HepG2 (cell line): ENCODE results near the gene CFAP97D1. TPM values are rescaled to one million over a fixed set of nuclear protein-coding genes. Genes with fewer than 3 reads are reported as not detected.

Source experiments
- MXI1 ChIP-seq: IDR thresholded peaks from 3 replicates; pipeline ENCODE4 v1.6.1; 2012; ENCODE audit warnings: low read depth, low read length, inconsistent platforms, borderline replicate concordance
- PRPF4 ChIP-seq: fragments of 200-400 bp; formaldehyde crosslinking; IDR thresholded peaks from 2 replicates; pipeline ENCODE4 v1.6.1; 2016; ENCODE audit warnings: low read length, low read depth; ENCODE audit not compliant: poor library complexity, severe bottlenecking
- SKI ChIP-seq: fragments of 450-650 bp; IDR thresholded peaks from one replicate; pipeline ENCODE4 v1.6.1; 2018; ENCODE audit warnings: mild to moderate bottlenecking; ENCODE audit not compliant: partially characterized antibody
- YEATS4 ChIP-seq: sonication (generic); formaldehyde crosslinking; IDR thresholded peaks from 2 replicates; pipeline ENCODE4 v1.4.0; 2020; ENCODE audit warnings: missing genetic modification reagents, borderline replicate concordance
- ZIK1 ChIP-seq: sonication (generic); formaldehyde crosslinking; IDR thresholded peaks from 2 replicates; pipeline ENCODE4 v1.5.0; 2020; ENCODE audit warnings: mild to moderate bottlenecking, low read depth, missing genetic modification reagents, borderline replicate concordance
- ZMYM3 ChIP-seq: sonication (generic); formaldehyde crosslinking; IDR thresholded peaks from 2 replicates; pipeline ENCODE4 v1.5.1; 2020; ENCODE audit warnings: mild to moderate bottlenecking, missing genetic modification reagents
- ZNF138 ChIP-seq: sonication (generic); formaldehyde crosslinking; IDR thresholded peaks from 2 replicates; pipeline ENCODE4 v1.5.0; 2020; ENCODE audit warnings: mild to moderate bottlenecking, low read depth, missing genetic modification reagents
- ZNF432 ChIP-seq: sonication (generic); formaldehyde crosslinking; IDR thresholded peaks from 2 replicates; pipeline ENCODE4 v1.5.0; 2020; ENCODE audit warnings: missing genetic modification reagents, mild to moderate bottlenecking, borderline replicate concordance
- polyA plus RNA-seq, 8 experiments: library from polyadenylated mRNA; depleted of rRNA in 3 of 8; stranded (reverse) in 7 of 8; unstranded in 1 of 8; fragments of >200 nt; fragmentation: Illumina TruSeq in 4 of 8; extraction: Trizol in 4 of 8; gene quantifications; 2 replicates each; pipeline versions ENCODE4 v1.2.1 to v1.2.3, GENCODE V29; 2011 to 2016; ENCODE audit warnings: low read depth in 4 of 8, missing spikeins in 1 of 8, mixed read lengths in 1 of 8; ENCODE audit not compliant: insufficient read depth in 1 of 8
- total RNA-seq, 5 experiments: library from RNA; depleted of rRNA; stranded (reverse); fragments of >200 nt; fragmentation: Illumina TruSeq; extraction: Trizol; gene quantifications; 2 replicates each; pipeline ENCODE4 v1.2.3, GENCODE V29; 2016; ENCODE audit warnings: low read depth in 1 of 5
- TF ChIP-seq, protein P1 (sequence below): sonication (generic); formaldehyde crosslinking; conservative IDR thresholded peaks from 2 replicates; pipeline ENCODE4 v1.4.0; 2020; ENCODE audit warnings: mild to moderate bottlenecking, missing genetic modification reagents, moderate library complexity
- TF ChIP-seq, protein P2 (sequence below): sonication (generic); formaldehyde crosslinking; IDR thresholded peaks from 2 replicates; pipeline ENCODE4 v1.8.1; 2023; ENCODE audit warnings: mild to moderate bottlenecking, missing genetic modification reagents, borderline replicate concordance
- TF ChIP-seq, protein P3 (sequence below): sonication (generic); formaldehyde crosslinking; IDR thresholded peaks from 2 replicates; pipeline ENCODE4 v1.4.0; 2020; ENCODE audit warnings: missing genetic modification reagents, borderline replicate concordance
- TF ChIP-seq, protein P4 (sequence below): sonication (generic); formaldehyde crosslinking; IDR thresholded peaks from 2 replicates; pipeline ENCODE4 v1.4.0; 2020; ENCODE audit warnings: missing genetic modification reagents
- TF ChIP-seq, protein P5 (sequence below): sonication (generic); formaldehyde crosslinking; IDR thresholded peaks from 2 replicates; pipeline ENCODE4 v1.9.0; 2022; ENCODE audit warnings: low read depth, missing genetic modification reagents

The CFAP97D1 gene
- total and polyA plus RNA-seq, 2 of the 13 experiments (the other 11 are each of a cell fraction or from before 2014, with no cell fraction given) = 0.02 TPM; not detected in 1

DNA sequence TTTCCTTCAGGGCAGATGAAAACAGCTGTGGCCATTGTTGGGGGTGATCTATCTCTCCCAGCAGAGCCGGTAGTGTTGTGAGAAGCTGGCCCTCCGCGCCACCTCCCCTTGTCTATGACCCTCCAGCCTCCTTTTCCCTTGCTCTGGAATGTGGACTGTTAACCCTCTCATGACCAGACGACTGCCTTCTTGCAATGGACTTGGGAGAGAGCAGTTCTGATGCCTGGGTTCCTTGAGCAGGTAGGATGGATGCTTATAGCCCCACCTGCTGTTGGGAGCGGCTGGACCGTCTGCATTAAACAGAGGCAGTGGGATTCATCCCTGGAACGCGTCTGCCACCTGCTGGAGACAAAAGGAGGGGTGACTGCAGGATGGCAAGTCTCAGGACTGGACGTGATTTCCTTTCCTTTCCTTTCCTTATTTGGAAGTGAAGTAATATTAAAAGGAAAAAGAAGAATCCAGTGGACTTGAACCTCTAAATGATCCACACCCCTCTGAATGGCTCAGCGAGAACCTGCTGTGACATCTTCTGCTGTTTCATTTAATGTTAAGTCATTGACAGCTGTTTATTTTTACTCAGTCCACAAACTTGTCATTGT is 19.9 kb upstream of the CFAP97D1 start (continued):
- TF ChIP-seq ZMYM3 (CRISPR knock-in tag) (peak; percentile 52; the same call in 1 of the 2 replicates), SKI (peak; percentile 21), MXI1 (0 out of 3 replicates have a peak, but pooled peaks have one; percentile 55), ZNF432 (CRISPR knock-in tag) (no peak), ZIK1 (no peak), YEATS4 (CRISPR knock-in tag) (no peak), ZNF138 (CRISPR knock-in tag) (0 out of 2 replicates have a peak, but pooled peaks have one; percentile 31), PRPF4 (no peak)
- TF ChIP-seq, protein P1, sequence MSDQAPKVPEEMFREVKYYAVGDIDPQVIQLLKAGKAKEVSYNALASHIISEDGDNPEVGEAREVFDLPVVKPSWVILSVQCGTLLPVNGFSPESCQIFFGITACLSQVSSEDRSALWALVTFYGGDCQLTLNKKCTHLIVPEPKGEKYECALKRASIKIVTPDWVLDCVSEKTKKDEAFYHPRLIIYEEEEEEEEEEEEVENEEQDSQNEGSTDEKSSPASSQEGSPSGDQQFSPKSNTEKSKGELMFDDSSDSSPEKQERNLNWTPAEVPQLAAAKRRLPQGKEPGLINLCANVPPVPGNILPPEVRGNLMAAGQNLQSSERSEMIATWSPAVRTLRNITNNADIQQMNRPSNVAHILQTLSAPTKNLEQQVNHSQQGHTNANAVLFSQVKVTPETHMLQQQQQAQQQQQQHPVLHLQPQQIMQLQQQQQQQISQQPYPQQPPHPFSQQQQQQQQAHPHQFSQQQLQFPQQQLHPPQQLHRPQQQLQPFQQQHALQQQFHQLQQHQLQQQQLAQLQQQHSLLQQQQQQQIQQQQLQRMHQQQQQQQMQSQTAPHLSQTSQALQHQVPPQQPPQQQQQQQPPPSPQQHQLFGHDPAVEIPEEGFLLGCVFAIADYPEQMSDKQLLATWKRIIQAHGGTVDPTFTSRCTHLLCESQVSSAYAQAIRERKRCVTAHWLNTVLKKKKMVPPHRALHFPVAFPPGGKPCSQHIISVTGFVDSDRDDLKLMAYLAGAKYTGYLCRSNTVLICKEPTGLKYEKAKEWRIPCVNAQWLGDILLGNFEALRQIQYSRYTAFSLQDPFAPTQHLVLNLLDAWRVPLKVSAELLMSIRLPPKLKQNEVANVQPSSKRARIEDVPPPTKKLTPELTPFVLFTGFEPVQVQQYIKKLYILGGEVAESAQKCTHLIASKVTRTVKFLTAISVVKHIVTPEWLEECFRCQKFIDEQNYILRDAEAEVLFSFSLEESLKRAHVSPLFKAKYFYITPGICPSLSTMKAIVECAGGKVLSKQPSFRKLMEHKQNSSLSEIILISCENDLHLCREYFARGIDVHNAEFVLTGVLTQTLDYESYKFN (CRISPR knock-in tag) = no peak
- TF ChIP-seq, protein P2, sequence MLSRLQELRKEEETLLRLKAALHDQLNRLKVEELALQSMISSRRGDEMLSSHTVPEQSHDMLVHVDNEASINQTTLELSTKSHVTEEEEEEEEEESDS (CRISPR knock-in tag) = 0 out of 2 replicates have a peak, but pooled peaks have one; percentile 47
- TF ChIP-seq, protein P3, sequence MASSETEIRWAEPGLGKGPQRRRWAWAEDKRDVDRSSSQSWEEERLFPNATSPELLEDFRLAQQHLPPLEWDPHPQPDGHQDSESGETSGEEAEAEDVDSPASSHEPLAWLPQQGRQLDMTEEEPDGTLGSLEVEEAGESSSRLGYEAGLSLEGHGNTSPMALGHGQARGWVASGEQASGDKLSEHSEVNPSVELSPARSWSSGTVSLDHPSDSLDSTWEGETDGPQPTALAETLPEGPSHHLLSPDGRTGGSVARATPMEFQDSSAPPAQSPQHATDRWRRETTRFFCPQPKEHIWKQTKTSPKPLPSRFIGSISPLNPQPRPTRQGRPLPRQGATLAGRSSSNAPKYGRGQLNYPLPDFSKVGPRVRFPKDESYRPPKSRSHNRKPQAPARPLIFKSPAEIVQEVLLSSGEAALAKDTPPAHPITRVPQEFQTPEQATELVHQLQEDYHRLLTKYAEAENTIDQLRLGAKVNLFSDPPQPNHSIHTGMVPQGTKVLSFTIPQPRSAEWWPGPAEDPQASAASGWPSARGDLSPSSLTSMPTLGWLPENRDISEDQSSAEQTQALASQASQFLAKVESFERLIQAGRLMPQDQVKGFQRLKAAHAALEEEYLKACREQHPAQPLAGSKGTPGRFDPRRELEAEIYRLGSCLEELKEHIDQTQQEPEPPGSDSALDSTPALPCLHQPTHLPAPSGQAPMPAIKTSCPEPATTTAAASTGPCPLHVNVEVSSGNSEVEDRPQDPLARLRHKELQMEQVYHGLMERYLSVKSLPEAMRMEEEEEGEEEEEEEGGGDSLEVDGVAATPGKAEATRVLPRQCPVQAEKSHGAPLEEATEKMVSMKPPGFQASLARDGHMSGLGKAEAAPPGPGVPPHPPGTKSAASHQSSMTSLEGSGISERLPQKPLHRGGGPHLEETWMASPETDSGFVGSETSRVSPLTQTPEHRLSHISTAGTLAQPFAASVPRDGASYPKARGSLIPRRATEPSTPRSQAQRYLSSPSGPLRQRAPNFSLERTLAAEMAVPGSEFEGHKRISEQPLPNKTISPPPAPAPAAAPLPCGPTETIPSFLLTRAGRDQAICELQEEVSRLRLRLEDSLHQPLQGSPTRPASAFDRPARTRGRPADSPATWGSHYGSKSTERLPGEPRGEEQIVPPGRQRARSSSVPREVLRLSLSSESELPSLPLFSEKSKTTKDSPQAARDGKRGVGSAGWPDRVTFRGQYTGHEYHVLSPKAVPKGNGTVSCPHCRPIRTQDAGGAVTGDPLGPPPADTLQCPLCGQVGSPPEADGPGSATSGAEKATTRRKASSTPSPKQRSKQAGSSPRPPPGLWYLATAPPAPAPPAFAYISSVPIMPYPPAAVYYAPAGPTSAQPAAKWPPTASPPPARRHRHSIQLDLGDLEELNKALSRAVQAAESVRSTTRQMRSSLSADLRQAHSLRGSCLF (CRISPR knock-in tag) = no peak
- TF ChIP-seq, protein P4, sequence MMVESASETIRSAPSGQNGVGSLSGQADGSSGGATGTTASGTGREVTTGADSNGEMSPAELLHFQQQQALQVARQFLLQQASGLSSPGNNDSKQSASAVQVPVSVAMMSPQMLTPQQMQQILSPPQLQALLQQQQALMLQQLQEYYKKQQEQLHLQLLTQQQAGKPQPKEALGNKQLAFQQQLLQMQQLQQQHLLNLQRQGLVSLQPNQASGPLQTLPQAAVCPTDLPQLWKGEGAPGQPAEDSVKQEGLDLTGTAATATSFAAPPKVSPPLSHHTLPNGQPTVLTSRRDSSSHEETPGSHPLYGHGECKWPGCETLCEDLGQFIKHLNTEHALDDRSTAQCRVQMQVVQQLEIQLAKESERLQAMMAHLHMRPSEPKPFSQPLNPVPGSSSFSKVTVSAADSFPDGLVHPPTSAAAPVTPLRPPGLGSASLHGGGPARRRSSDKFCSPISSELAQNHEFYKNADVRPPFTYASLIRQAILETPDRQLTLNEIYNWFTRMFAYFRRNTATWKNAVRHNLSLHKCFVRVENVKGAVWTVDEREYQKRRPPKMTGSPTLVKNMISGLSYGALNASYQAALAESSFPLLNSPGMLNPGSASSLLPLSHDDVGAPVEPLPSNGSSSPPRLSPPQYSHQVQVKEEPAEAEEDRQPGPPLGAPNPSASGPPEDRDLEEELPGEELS (CRISPR knock-in tag) = no peak
- TF ChIP-seq, protein P5, sequence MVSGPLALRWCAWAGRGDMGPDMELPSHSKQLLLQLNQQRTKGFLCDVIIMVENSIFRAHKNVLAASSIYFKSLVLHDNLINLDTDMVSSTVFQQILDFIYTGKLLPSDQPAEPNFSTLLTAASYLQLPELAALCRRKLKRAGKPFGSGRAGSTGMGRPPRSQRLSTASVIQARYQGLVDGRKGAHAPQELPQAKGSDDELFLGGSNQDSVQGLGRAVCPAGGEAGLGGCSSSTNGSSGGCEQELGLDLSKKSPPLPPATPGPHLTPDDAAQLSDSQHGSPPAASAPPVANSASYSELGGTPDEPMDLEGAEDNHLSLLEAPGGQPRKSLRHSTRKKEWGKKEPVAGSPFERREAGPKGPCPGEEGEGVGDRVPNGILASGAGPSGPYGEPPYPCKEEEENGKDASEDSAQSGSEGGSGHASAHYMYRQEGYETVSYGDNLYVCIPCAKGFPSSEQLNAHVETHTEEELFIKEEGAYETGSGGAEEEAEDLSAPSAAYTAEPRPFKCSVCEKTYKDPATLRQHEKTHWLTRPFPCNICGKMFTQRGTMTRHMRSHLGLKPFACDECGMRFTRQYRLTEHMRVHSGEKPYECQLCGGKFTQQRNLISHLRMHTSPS (CRISPR knock-in tag) = no peak
